Mucosa of gallbladder (tissue), 1 donor: ENCODE measurements around the gene FLNB. TPM values are rescaled to one million over a fixed set of nuclear protein-coding genes. Genes with fewer than 3 reads are reported as not detected.
A peak's percentile ranks its signal among the peaks of the same experiment; 100 is the strongest.

Experiments
- DNase-seq: peaks from one replicate; pipeline ENCODE4 v3.0.0-alpha.2; 2020; ENCODE audit warnings: low spot score
- total RNA-seq: library from RNA; stranded (reverse); gene quantifications from one replicate; pipeline ENCODE4 v1.2.1, GENCODE V29; 2021
- donor health status: DM: no; HTN: no; CAD: no.

FLNB gene
- total RNA-seq, 1 donor from 2014 or later, result 119 TPM

DNA sequence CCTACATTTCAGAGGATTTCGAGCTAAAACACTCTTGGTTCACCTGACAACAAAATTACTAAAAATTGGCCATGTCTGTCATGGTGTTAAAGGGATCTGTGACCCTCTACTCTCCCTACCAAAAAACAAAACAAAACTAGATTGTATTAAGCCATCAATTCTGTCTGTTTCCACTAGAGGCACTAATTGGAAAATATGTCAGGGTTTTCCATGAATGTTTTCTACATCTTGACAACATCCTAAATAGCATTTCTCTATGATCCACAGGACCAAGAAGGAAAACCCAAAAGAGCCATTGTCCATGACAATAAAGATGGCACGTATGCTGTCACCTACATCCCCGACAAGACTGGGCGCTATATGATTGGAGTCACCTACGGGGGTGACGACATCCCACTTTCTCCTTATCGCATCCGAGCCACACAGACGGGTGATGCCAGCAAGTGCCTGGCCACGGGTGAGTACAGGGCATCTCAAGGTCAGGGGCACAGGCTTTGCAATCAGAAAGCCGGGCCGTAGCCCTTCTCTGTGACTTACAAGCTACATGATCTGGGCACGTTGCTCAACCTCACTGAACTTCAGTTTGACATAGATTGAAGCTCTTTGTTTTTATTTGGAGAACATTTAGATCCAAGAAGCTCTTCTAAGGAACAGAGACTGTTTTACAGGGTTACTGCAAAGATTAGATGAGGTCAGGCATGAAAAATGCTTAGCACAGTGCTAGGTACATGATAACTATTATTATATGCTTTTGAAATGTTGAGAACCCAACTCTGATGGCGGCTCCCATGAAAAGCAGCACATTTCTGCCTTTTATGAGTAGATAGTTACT, 127.7 kb downstream of the FLNB start:
- DNase-seq, result no peak

DNA sequence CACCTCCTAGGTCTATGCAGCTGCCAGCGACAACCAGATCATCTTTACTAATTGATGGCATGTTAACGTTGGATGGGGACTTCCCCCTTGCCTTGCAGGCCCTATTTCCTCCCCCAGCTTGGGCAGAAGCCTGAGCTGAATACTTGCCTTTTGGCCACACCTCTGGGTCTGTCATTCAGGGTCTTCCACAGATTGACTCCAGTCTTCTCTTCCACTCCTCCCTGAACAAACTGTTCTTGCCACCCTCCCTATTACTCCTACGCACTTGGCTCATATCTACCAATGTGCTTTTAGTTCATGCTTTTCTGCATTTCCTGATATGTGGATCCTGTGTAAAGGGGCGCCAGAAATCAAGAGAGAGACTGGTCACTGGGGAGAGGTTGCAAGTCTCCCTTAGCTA, 129.1 kb downstream of the FLNB start:
- DNase-seq, result no peak

DNA sequence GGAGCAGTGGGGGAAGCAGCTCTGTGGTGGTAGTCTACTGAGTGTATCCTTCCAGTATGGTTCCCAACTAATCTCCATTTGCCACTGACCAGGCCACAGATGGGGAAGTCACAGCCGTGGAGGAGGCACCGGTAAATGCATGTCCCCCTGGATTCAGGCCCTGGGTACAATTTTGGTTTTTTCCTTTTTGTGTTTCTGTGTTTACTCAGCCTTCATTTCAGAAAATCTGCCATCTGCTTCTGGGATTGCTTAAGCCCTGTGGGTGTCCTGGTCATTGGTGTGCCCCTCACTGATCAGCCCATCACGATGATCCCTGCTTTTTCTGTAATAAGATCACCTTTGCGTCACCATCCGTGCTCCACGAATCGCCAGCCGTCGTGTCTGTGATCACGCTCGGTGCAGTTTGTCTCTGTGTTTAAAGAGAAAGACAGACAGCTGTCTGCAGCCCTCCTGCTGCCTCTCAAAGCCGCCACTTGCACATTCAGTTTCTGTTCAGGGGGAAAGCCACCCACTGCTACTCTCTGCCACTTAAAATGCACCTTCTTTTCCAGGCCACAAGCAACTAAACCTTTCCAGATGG, 133.6 kb downstream of the FLNB start:
- DNase-seq, result no peak

DNA sequence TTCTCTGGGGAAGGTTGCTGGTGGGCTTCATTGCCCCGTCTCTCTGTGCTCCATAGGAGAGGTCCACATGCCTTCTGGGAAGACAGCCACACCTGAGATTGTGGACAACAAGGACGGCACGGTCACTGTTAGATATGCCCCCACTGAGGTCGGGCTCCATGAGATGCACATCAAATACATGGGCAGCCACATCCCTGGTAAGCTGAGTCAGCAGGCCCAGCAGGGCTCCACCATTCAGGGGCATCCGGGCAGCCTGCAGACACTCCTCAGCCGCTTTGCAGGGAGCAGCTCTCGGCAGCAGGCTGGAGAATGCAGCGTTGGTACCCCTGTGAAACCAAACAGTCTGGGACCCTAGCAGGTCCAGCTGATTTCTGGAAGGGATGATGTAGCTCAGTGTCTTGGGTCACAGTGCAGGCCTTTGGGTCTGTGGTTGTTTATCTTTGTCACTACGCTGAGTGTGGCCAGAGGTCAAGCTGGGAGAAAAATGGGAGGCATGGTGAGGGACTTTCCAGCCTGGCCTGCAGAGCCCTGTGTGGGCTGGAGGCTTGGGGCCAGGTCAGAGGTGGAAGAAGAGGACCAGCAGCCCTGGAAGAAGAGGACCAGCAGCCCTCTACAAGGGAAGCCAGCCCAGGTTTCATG, 135.3 kb downstream of the FLNB start:
- DNase-seq, result no peak

DNA sequence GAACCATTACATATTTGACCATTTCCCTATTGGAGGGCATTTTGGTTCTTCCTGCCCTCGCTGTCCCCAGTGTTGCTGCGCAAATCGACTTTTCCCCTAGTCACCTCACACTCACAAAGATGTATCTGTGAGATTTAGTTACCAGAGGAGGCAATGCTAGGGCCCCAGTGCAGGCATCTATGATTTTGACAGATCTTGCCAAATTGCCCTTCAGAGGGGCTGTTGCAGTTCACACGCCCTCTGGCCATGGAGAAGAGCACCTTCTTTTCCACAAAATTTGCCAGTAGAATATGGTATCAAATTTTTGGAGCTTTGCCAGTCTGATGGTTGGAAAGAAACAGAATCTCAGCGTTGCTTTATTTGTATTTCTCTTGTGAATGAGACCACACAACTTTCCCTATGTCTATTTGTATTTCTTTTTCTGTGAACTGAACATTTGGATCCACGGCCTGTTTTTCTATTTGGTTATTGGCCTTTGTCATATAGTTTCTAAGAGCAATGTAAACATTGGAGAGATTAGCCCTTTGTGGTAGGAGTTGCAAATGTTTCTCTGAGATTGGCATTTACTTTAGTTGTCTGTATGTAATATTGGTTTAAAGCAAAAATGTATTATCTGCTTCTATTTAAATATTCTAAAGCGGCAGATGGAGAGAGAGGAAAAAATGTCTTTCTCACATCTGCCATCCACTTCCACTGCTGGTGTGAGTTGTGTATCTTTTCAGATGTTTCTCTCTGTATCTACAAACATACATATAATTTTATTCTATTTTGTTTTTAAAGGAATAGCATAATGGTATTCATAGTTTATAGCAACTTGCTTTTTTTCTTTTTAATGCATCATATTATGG, 136.5 kb downstream of the FLNB start:
- no peak for DNase-seq

DNA sequence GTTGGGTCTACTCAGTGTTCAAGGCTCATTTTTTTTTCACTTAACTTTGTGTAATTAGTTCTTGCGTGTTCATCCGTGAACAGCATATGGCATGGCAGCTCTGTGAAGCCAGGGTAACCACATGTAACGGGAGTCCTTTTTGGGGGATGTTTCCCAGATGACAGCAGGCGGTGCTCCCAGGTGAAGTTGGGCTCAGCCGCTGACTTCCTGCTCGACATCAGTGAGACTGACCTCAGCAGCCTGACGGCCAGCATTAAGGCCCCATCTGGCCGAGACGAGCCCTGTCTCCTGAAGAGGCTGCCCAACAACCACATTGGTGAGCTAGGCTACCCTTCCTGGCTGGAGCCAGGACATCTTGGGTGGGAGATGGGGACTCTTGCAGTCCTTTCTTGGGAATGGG, 139.8 kb downstream of the FLNB start:
- no peak for DNase-seq

DNA sequence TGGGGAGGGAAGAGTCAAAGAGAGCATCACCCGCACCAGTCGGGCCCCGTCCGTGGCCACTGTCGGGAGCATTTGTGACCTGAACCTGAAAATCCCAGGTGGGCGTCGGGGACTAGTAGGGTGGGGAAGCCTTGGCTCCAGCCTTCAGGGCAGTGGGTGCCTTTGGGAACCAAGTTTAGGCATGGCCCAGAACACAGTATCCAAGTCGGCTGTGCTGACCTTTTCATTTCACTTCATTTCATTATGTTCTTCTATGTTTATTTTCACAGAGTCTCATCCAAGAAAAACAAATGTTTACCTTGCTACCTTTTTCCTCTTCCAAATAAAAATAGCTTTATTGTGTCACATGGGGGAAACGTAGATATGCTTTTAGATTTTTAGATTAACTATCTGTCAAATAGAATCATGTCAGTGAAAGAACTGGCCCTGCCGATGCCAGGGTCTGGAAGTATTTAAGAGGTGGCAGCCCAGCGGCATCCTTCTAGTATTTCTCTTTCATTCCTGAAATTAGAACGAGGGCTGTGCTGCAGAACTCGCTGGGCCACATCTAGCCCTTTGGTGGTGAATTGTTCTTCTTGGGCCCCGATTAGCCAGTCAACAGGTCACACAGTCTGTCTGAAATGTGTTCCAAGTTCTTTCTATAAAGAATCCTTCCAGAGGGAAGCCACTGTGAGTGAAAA, 142.0 kb downstream of the FLNB start:
- DNase-seq, result no peak

DNA sequence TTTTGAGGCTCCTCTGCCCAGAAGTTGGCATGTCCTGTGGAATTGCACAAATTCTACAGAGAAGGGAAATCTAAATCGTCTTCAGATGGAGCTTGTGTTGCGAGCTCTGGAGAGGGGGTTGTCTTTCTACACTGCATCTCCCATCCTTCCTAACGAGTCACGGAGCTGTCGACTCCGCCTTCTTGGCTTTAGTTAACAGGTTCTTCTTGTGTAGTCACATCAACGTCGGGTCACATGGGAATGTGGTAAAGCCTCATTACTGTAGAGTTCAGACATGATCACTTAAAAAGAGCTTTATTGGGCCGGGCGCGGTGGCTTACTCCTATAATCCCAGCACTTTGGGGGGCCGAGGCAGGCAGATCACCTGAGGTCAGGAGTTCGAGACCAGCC, 142.6 kb downstream of the FLNB start:
- DNase-seq, result no peak

DNA sequence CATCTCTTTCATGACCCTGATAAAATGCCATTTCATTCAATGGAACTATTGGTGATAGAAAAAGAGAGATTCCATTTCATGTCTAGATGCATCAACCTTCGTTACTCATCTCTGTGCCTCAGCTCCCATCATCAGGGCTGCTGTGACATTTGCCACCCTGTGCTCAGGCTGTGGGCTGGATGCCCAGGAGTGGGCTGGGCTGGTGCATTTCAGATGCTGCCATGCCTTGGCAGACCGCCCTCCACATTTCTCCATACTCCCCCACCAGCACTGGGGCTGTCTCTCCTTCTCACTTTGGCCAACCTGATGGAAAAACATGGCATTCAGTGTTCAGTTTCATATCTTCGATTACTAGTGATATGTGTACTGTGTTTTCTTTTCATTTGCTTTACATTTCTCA, 143.4 kb downstream of the FLNB start:
- no peak for DNase-seq

DNA sequence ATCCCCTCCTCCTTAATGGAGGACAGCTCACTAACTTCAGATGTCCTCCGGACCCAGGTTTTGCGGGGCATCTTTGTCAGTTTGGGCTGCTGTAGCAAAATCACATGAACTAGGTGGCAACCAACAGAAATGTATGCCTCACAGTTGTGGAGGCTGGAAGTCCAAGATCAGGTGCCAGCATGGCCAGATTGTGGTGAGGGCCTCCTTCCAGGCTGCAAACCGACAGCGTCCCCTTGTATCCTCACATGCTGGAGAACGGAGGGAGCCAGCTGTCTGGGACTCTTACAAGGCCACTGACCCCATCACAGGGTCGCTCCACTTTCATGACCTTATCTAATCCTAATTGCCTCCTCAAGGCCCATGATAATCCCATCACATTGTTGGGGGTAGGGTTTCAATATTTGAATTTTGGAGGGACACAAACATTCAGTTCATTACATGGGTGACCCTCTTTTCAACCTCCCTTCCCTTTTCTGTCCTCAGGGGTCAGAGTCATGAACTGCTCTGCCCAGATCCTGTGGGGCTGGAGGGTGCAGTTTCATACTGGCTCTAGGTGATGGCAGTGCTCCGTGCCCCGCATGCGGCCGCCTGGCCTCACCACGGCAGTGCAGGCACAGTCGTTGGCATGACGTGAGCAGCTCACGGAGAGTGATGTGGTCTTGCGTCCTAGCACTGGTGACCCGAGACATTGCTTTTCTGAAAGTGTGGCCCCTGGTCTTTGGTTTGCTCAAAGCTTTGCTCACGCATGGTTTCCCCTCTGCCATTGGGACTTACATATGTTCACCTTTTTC, 144.2 kb downstream of the FLNB start:
- DNase-seq, result no peak

DNA sequence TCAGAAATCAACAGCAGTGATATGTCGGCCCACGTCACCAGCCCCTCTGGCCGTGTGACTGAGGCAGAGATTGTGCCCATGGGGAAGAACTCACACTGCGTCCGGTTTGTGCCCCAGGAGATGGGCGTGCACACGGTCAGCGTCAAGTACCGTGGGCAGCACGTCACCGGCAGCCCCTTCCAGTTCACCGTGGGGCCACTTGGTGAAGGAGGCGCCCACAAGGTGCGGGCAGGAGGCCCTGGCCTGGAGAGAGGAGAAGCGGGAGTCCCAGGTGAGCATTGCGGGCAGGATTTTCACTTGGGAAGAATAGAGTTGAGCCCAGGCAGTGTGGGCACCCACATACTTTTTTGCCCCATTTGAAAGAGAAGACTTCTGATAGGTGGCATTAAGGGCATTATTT, 145.1 kb downstream of the FLNB start:
- DNase-seq, result no peak

DNA sequence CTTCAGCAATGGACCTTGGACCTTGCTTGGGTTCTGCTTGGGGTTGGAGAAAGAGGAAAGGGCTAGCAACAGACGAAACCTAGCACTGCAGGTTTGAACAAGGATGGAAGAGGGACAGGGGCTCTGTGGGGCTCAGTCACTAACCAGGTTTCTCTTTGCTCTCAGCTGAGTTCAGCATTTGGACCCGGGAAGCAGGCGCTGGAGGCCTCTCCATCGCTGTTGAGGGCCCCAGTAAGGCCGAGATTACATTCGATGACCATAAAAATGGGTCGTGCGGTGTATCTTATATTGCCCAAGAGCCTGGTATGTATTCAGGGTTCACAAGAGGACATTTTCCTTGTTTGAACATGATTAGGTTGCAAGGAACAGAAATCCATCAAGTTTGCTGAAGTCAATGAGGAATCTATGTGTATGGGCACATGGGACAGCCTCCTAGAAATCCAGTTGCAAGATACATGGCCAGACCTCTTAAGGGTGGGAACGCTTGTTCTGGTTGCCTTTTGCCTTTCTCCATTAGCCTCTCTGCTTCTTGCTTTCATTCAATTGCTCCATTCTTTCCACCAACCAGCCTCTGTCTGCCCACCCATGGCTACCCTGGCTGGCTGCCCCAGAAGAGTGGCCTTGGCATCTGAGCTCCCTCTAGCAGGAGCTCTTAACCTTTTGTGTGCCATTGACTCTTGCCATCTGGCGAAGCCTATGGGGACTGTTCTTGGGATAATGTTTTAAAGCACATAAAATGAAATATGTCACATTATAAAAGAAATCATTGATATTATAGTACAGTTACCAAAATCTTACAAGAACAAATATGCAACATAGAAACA, 146.6 kb downstream of the FLNB start:
- no peak for DNase-seq

DNA sequence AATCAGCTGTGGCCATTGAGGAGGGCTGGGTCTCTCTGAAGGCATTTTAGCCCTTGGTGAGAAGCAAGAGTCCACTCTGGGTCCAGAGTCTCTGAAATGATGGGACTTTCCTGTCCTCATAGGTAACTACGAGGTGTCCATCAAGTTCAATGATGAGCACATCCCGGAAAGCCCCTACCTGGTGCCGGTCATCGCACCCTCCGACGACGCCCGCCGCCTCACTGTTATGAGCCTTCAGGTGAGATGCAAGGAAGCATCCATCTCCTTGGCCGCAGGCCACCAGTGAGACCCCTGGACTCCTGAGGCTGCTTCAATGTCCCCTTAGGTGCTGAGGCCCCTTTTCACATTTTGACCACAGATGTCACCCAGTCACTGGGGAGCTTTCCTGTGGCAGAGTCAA, 147.6 kb downstream of the FLNB start:
- no peak for DNase-seq

DNA sequence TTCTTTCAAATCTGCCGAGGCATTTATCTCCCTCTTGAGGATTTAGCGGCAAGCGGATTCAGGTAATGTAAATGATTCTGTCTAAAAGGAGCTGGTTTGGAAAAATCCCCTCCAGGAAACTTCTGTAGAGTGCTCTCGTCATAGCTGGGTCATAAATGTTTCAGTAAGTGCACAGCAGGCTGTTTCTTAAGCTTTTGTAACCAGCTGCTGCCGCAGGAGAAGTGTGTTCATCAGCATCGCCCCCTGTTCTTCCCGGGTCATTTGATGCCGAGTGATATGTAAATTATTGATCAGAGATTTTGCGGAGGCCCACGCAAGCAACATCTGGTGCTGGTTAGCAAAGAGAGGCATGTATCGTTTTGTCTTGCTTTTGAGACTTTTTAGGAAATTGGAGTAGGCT, 149.5 kb downstream of the FLNB start:
- DNase-seq, result no peak

DNA sequence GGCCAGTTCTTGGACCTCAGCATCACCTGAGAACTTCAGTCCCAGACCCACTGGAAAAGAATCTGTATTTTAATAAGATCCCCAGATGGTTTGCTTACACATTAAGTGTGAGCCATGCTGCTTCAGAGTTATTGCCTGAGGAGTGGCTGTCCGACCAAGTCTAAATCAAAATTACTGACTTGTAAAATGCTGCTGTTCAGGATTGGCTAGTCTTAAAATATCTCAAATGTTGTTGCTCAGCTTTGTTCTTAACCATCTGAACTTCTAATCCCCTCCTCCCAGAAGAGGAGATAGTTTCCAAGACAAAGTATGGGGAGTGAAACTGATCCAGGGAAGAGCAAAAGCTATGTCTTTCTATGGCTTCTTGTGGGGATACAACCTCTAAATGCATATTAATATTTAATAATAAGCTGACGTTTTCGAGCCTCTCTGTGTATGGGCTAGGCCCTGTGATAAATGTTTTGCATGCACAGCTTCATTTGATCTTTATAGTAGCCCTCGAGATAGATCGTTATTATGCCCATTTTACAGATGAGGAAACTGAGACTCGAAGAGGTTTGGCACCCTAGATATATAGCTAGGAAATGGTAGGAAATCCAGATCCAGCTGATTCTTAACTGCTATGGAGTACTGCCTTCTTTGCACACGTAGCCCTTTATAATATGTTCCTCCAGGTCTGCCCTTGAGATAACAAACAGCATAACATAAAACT, 150.4 kb downstream of the FLNB start:
- DNase-seq, result no peak

DNA sequence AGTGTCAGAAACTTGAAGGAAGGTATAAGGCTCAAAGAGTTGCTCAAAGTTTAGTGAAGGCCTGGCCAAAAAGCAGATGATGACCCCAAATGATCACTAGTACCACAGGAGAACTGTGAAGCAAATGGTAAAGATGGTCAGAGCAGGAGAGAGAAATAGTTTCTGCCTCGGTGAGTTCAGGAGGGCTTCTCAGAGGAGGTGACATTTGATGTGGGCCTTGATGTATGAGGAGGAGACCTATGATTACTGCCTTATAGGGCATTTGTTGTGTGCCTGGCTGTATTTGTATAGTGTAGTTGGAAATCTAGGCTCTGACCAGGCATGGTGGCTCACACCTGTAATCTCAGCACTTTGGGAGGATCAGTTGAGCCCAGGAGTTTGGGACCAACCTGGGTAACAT, 152.2 kb downstream of the FLNB start:
- DNase-seq, result no peak

DNA sequence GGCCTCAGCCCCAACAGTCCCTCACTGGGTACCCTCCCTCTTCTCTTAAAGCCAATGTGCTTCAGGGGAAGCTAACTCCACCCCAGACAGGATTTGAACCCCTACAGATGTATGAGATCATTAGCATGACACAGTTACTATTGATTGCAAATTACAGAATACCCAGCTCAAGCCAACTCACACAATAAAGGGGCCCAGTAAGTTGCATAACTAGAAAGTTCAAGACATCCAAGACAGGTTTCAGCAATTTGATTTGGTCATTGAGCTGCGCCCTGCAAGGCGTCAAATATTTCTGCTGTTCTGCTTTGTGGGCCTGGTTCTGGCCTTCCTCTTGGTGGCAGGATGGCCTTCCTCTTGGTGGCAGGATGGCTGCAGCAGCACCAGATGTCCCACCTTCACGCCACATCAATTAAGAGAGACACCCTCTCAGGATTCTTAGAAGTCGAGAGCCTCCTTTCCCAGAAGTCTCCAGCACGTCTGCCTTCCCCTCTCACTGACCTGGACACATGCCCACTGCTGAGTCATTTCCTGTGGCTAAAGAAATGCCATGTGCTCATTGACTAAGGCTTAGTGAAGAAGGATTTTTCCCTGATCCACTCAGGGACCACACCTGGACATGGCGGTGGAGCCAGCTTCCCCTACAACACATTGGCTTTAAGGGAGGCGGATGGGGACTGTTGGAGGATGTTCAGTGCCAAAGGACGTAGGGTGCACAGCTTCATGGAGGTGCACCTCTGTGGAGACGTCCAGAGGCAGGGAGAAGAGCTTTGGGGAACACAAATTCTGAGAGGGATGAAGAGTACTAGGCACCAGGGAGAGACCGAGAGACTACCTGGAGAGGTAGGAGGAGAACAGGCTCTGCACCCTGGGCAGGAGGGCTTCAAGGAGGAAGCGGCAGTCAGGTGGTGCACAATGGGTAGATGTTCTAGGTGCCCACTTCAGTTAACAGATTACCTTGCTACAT, 153.5 kb downstream of the FLNB start:
- peak; percentile 65 for DNase-seq

DNA sequence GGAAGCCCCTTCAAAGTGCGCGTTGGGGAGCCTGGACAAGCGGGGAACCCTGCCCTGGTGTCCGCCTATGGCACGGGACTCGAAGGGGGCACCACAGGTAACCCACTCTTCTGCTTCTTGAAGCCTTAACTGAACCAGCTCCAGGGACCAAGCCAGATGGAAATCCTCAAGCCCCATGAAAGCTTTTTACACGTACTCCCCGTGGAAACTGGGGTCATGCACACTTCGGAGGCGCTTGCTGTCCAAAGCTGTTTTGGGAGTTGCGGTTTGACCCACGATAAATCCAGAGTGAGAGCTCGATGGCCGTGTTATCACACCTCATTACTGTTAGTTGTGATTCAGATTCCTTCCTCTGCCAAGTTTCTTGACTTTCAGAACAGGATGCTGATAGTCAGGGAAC, 155.0 kb downstream of the FLNB start:
- no peak for DNase-seq
